Measurements from ENCODE around the gene LENG8.

- TF ChIP-seq EZH2 (IDR thresholded peaks at IDR 0.05) (no peak), CTCF (IDR thresholded peaks at IDR 0.05) (no peak)
Measured at GRCh38 chr19:54464044-54464629, 15.1 kb downstream of the LENG8 start.
